Activated CD4-positive, CD25-positive, alpha-beta regulatory T cell treated with anti-CD3 and anti-CD28 coated beads, Interleukin-2, amount 50 U/mL, for 24 hours (primary cell): Measurements from ENCODE around the gene ZFAND3.

Source experiments
- ATAC-seq, 2 donors: fragments of 150-1000 bp; cut with Tn5 transposase; one replicate each; pipeline ENCODE4 v1.10.0; 2021; ENCODE audit warnings: mild to moderate bottlenecking in 1 of 2, moderate library complexity in 1 of 2

Gene ZFAND3

GRCh38 chr6:37798436-37799262 lies 20.9 kb upstream of the ZFAND3 start:
- ATAC-seq, result no peak

GRCh38 chr6:37799263-37799644 lies 20.3 kb upstream of the ZFAND3 start:
- no peak for ATAC-seq

DNA sequence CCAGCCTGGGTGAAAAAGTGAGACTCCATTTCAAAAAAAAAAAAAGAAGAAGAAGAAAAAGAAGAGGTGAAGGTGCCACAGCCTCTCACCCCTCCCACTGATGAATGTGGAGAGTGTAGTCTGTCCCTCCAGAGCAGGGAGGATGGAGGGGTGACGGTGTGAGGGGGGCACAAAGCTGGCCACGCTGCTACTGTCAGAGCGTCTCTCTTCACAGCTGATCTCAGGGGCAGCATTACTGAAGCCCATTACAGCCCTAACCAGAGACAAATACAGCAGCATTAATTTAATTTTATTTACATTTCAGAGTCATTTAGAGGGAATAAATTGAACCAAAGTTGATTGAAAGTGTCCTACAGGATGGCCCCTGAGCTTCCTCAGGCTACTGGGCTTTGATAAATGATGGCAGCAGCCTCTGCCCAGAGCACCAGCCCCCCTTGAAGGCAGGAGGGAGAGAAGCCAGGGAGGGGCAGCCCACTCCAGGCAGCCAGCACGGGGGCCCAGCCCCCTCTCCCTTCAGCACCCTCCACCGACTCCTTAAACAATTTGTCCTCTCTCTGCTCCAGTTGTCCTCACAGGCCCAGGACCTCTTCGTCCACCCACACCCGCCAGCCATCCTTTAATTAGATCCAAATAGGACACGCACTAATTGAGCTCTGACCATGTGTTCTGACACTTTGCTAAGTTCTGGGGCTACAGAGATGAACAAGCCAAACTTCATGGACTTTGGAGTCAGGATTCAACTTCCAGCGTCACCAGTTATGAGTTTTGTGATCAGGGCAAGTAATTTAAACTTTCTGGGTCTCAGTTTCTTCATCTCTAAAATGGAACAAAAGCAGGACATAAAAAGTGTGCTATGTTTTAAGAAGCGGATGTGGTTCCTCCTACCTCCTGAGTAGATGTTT lies 18.6 kb upstream of the ZFAND3 start:
- no peak for ATAC-seq

GRCh38 chr6:37801605-37801940 lies 18.0 kb upstream of the ZFAND3 start:
- ATAC-seq, result no peak

DNA sequence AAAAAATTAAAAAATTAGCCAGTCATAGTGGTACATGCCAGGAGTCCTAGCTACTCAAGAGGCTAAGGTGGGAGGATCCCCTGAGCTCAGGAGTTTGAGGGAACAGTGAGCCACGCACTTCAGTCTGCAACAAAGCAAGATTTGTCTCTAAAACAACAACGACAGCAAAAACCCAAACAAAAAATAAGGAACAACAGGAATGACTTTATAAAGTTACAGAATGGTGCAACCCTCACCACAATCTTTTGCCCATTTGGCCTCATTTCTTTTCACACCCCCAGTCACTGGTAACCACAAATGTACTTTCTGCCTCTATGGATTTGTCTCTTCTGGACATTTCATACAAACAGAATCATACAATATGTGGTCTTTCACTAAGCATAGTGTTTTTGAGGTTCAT lies 16.7 kb upstream of the ZFAND3 start:
- ATAC-seq, result no peak

GRCh38 chr6:37804586-37804985 lies 14.9 kb upstream of the ZFAND3 start:
- no peak for ATAC-seq

GRCh38 chr6:37806213-37806612 lies 13.3 kb upstream of the ZFAND3 start:
- ATAC-seq, result no peak

- ATAC-seq, result no peak
Observed at GRCh38 chr6:37807656-37808055, 11.9 kb upstream of the ZFAND3 start.

DNA sequence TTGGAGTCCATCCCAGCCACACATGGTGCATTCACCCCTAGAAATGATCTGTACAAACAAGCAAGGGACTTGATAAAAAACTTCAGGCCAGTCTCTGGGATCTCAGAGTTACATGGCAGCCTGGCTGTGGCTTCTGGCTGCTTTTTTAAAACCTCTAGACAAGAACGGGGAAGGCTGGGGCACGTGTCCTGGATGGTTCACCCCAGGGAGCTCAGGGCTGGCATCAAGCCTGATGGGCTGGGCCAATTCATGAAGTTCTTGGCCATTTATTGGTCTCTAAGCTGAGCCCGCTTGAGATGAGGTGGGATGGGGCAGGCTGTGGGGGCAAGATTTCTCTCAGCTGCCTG lies 10.4 kb upstream of the ZFAND3 start:
- no peak for ATAC-seq

DNA sequence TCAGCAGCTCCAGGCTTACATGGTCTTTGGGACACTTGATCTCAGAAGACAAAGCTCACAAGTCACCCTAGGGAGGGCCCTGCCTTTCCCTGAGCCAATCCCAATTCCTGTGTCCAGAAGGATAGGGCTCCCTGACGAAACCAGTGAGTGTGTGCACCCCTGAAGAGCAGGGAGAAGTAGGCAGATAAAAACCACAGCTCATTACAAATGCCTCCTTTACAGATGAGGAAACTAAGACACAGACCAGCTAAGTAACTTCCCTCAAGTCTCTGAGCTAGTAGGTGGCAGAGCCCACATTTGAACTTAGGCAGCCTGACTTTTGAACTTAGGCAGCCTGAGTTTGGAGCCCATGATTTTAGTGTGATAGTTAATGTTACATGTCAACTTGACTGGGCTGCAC lies 6.7 kb upstream of the ZFAND3 start:
- no peak for ATAC-seq

GRCh38 chr6:37814374-37814773 lies 5.2 kb upstream of the ZFAND3 start:
- ATAC-seq, result no peak

DNA sequence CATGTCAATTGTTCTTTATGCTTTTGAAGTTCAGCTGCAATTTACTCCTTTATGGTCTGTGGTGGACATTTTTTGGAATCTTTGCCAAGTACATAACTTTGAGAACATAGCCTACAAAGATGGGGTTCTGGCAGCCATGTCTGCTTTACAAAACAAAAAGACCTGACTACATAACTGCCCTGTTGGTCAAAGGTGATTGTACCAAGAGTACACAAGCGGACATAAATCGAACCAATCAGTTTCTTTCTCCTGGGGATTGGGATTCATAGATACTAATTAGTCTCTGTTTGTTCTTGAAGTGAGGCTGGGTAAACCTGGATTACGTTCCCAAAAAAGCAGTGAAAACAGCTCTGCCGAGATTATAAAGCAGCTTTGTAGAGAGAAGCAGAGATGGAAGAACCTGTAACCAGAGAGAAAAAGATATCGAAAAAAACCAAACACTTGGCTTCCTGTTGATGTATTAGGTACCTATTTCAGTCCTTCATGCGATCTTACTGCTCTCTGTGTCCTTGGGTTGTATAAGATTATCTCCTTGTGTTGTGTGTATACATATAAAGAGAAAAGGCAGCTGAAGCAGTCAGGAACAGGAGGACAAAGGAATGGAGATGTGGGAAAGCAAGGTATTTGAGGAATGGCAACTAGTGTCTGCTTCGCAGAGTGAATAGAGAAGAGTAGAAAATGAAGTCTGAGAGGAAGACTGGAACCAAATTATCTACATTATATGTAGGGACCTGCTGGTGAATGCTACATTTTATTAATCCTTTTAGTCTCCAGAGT lies 2.7 kb upstream of the ZFAND3 start:
- ATAC-seq, result no peak

GRCh38 chr6:37818536-37819176 lies 871 bp upstream of the ZFAND3 start:
- peak; percentile 75 to 80 for ATAC-seq

- peak; percentile 14 to 18 for ATAC-seq
Observed at GRCh38 chr6:37819802-37820717, 533 bp downstream of the ZFAND3 start.

DNA sequence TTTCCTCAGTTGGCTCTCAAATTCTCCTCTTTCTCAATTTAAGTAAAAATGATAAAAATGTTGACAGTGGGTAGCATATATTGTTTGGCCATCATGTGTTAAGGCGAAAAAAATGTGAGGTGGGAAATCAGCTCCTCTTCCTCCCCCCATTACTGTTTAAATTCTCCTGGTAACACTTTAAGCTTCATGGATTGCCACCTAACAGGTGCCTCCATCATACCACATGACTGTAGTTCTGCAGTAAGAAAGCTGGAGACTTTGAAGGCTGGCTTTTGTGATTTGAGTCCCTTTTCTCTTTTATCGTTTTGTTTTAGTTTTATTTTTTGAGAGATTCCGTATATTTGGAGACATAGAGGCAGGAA lies 1.2 kb downstream of the ZFAND3 start:
- ATAC-seq, result no peak

DNA sequence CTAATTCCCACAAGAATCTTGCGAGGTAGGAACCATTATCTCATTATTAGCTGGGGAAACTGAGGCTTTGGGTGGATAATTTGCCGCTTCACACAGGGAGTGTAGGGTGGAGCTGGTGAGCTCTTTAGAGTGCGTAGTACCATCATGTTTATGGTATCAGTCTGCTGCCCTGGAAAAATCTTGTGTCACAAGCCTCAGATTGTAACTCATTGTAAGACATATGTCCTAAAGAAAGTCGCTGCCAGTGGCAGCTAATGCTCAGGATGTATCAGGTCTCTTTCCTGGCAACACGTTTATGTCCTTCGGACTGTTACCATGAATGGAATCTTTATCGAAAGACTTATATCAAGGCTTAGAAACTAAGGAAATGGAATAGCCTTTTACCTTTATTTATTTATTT lies 1.9 kb downstream of the ZFAND3 start:
- ATAC-seq, result no peak

- ATAC-seq, result no peak
Observed at GRCh38 chr6:37822851-37823682, 3.5 kb downstream of the ZFAND3 start.

DNA sequence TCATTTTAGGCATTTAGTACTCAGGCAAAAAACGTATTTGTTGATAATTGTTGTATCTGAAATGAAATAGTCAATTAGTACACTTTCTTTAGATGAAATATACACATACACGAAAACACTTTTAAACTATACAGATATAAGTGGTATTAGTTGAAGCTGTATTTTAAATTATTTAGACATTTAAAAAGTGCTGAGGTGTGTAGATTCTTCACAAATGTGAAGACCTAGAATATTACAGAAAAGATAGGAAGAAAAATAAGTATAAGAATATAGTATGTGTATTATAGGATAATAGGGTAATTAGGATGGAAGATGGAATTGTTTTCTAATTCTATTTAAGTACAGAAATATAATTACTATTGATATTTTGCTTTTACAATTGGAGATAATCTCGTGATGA lies 4.6 kb downstream of the ZFAND3 start:
- ATAC-seq, result no peak

DNA sequence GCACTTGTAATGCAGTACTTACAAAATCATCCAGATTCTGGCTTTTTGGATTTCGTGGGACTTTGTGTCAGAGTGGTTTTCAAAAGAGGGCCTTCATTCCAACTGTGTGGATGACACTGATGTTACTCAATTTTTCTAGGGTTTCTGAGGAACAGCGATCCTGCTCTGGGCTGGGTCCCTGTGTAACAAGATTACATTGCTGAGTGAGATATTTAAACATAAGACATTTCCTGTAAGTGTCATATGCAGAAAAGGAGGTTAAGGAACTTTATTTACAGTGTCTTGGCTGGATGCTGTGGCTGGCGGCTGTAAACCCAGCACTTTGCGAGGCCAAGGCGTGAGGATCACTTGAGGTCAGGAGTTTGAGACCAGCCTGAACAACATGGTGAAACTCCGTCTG lies 6.7 kb downstream of the ZFAND3 start:
- ATAC-seq, result no peak

- no peak for ATAC-seq
Observed at GRCh38 chr6:37826993-37827392, 7.5 kb downstream of the ZFAND3 start.
